Measurements from ENCODE around the gene ILDR2. TPM values are rescaled to one million over a fixed set of nuclear protein-coding genes. Genes with fewer than 3 reads are reported as not detected.
A peak's percentile ranks its signal among the peaks of the same experiment; 100 is the strongest.

The ILDR2 gene
- total and polyA plus RNA-seq, 9 of the 15 experiments (the other 6 are each of a cell fraction or from before 2014, with no cell fraction given), result 0.03 to 0.31 (median 0.18) TPM; not detected in 2

DNA sequence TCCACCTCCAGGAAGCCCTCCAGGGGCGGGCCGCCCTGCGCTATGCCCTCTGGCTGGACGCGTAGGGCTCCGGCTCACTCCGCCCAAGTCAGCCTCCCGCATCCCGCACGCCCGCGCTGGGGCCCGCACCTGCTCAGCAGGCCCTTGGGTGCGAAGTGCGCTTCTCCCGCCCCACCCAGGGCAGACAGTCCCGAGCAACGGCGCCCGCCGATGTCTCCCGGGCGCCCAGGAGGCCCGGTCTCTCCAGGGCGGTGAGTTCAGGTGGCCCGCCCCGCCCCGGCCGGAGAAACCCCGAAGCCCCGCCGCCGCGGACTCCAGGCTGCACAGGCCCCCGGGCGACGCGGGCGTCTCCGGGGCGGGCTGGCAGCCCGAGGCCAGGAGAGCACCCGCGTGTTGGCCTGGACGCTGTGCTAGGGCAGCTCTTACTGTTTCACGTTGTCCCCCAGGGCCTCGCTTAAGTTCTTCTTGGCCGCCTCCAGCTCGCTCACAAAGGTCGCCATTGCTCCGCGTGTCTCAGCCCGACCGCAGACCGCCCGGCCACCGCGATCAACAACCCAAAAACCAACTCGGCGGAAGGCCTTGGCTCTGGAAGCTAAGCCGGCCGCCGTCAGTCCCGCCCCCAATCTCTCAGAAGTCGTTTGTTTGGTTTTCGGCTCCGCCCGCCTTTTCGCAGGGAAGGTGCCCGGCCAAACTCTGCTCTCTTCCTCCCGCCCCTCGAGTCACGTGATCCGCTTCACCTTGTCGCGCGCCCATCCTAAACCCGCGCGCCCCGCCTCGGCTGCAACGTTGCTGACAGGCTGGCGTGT, 99.4 kb downstream of the ILDR2 start, which contains the start of gene TADA1 (continued):
- TF ChIP-seq, protein P1, sequence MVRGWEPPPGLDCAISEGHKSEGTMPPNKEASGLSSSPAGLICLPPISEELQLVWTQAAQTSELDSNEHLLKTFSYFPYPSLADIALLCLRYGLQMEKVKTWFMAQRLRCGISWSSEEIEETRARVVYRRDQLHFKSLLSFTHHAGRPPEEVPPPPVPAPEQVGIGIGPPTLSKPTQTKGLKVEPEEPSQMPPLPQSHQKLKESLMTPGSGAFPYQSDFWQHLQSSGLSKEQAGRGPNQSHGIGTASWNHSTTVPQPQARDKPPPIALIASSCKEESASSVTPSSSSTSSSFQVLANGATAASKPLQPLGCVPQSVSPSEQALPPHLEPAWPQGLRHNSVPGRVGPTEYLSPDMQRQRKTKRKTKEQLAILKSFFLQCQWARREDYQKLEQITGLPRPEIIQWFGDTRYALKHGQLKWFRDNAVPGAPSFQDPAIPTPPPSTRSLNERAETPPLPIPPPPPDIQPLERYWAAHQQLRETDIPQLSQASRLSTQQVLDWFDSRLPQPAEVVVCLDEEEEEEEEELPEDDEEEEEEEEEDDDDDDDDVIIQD (CRISPR knock-in tag; IDR thresholded peaks at IDR 0.05), result no peak
- TF ChIP-seq PPARD (CRISPR knock-in tag; IDR thresholded peaks at IDR 0.05) (no peak), MCM7 (IDR thresholded peaks at IDR 0.05) (no peak), MYNN (IDR thresholded peaks at IDR 0.05) (peak; percentile 31; the same call in 1 of the 2 replicates), MYNN (CRISPR knock-in tag; IDR thresholded peaks at IDR 0.05) (no peak), NCOA6 (IDR thresholded peaks at IDR 0.05) (no peak), PHB (CRISPR knock-in tag; IDR thresholded peaks at IDR 0.05) (no peak), ILF3 (IDR thresholded peaks at IDR 0.05; ENCODE audit: borderline replicate concordance) (peak; percentile 85), SRSF7 (optimal IDR thresholded peaks at IDR 0.05; ENCODE audit: low read depth, low read length) (no peak)
- TF ChIP-seq, protein P2, sequence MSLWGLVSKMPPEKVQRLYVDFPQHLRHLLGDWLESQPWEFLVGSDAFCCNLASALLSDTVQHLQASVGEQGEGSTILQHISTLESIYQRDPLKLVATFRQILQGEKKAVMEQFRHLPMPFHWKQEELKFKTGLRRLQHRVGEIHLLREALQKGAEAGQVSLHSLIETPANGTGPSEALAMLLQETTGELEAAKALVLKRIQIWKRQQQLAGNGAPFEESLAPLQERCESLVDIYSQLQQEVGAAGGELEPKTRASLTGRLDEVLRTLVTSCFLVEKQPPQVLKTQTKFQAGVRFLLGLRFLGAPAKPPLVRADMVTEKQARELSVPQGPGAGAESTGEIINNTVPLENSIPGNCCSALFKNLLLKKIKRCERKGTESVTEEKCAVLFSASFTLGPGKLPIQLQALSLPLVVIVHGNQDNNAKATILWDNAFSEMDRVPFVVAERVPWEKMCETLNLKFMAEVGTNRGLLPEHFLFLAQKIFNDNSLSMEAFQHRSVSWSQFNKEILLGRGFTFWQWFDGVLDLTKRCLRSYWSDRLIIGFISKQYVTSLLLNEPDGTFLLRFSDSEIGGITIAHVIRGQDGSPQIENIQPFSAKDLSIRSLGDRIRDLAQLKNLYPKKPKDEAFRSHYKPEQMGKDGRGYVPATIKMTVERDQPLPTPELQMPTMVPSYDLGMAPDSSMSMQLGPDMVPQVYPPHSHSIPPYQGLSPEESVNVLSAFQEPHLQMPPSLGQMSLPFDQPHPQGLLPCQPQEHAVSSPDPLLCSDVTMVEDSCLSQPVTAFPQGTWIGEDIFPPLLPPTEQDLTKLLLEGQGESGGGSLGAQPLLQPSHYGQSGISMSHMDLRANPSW (CRISPR knock-in tag; IDR thresholded peaks at IDR 0.05), result no peak
- TF ChIP-seq, protein P3, sequence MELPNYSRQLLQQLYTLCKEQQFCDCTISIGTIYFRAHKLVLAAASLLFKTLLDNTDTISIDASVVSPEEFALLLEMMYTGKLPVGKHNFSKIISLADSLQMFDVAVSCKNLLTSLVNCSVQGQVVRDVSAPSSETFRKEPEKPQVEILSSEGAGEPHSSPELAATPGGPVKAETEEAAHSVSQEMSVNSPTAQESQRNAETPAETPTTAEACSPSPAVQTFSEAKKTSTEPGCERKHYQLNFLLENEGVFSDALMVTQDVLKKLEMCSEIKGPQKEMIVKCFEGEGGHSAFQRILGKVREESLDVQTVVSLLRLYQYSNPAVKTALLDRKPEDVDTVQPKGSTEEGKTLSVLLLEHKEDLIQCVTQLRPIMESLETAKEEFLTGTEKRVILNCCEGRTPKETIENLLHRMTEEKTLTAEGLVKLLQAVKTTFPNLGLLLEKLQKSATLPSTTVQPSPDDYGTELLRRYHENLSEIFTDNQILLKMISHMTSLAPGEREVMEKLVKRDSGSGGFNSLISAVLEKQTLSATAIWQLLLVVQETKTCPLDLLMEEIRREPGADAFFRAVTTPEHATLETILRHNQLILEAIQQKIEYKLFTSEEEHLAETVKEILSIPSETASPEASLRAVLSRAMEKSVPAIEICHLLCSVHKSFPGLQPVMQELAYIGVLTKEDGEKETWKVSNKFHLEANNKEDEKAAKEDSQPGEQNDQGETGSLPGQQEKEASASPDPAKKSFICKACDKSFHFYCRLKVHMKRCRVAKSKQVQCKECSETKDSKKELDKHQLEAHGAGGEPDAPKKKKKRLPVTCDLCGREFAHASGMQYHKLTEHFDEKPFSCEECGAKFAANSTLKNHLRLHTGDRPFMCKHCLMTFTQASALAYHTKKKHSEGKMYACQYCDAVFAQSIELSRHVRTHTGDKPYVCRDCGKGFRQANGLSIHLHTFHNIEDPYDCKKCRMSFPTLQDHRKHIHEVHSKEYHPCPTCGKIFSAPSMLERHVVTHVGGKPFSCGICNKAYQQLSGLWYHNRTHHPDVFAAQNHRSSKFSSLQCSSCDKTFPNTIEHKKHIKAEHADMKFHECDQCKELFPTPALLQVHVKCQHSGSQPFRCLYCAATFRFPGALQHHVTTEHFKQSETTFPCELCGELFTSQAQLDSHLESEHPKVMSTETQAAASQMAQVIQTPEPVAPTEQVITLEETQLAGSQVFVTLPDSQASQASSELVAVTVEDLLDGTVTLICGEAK (IDR thresholded peaks at IDR 0.05), result peak; percentile 15; the same call in 1 of the 2 replicates
- TF ChIP-seq, protein P3 (CRISPR knock-in tag; IDR thresholded peaks at IDR 0.05), result no peak
- TF ChIP-seq, protein P4, sequence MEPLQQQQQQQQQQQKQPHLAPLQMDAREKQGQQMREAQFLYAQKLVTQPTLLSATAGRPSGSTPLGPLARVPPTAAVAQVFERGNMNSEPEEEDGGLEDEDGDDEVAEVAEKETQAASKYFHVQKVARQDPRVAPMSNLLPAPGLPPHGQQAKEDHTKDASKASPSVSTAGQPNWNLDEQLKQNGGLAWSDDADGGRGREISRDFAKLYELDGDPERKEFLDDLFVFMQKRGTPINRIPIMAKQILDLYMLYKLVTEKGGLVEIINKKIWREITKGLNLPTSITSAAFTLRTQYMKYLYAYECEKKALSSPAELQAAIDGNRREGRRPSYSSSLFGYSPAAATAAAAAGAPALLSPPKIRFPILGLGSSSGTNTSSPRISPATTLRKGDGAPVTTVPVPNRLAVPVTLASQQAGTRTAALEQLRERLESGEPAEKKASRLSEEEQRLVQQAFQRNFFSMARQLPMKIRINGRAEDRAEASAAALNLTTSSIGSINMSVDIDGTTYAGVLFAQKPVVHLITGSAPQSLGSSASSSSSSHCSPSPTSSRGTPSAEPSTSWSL (CRISPR knock-in tag; IDR thresholded peaks at IDR 0.05; ENCODE audit: borderline replicate concordance), result no peak

Measured in K562 (cell line).